NAMALWA (cell line): ENCODE data around the gene COX6B1.
"Not testable (repeated sequence)": the region's sequence is repeated elsewhere in the genome, so short reads cannot be mapped to it uniquely, and the experiment has no call there.

Experiments used
- DNase-seq: peaks from one replicate; pipeline ENCODE4 v3.0.0-alpha.2; 2015; ENCODE audit warnings: low spot score

COX6B1 gene

DNA sequence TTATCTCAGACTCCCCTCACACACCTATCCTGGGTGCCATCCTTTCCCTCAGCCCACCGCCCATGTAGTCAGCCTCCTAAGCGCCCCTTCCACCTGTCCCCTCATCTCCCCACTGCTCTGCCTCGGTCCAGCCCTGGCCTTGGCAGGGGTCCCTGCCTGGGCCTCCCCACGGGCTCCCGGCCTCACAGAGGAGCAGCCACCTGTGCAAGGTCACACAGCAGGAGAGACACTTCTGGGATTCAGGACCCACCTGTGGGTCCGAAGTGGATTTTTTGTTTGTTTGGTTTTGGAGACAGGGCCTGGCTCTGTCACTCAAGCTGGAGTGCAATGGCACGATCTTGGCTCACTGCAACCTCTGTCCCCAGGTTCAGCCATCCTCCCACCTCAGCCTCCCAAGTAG, 17.5 kb downstream of the COX6B1 start:
- no peak for DNase-seq

DNA sequence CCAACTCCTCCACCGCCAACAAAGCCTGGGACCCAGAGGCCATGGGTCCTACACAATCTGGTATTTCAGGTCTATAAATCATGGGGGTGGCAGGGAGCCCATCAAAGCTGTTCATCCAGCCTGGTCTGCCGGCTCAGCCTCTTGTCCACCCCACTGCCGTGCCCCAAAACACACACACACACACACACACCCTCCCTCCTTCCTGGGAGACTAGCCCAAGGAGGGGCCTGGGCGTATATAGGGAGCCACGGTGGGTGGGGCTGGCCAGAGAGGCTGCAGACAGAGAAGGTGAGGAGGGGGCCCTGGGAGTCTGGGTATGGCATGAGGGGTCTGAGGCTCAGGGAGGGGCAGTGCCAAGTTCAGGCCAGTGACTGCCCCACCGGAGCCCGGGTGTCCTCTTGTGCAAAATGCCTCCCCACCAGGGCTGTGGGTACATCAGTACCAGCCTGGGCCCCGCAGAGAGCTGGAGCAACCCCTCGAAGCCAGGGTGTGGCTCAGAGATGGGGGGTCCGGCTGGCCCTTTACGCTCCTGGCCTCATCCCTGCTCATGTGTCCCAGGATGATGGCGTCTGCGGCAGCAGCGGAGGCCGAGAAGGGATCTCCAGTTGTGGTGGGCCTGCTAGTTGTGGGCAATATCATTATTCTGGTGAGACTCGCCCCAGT, 18.3 kb downstream of the COX6B1 start, which contains the start of gene UPK1A:
Gene UPK1A, plus strand, starts transcription at position 267 of the 663 bp plus-strand sequence. Its CDS starts 296 bp downstream, at position 563.
- no peak for DNase-seq

DNA sequence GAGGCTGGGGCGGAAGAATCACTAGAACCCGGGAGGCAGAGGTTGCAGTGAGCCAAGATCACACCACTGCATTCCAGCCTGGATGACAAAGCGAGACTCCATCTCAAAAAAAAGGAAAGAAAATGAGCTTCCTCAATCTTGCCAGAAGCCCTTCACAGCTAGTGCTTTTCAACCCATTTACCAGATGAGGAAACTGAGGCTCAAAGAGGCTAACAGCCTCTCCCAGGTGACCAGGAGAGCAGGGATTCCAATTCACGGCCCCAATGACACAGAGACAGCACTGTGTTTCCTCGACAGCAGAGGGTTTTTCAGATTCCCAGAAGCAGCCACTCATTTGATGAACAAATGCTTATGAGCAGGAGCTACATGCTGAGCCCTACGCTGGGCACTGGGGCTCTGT, 21.4 kb downstream of the COX6B1 start:
- DNase-seq = no peak

DNA sequence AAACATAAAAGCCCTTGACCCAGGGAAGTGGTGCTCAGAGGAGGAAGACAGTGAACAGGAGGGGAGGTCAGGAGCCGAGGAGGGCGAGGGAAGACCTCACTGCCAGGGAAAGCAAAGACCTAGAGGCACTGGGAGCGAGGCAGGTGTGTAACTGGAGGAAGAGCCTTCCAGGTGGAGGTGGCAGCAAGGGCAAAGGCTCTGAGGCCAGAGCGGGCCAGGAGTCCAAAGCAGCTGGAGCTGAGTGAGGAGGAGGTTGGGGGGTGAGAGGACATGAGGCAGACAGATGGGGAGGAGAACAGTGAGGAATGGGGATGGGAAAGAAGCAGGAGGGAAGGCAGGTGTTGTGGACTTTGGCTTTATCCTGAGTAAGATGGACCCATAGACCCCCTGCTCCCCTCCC, 21.9 kb downstream of the COX6B1 start:
- DNase-seq = no peak

DNA sequence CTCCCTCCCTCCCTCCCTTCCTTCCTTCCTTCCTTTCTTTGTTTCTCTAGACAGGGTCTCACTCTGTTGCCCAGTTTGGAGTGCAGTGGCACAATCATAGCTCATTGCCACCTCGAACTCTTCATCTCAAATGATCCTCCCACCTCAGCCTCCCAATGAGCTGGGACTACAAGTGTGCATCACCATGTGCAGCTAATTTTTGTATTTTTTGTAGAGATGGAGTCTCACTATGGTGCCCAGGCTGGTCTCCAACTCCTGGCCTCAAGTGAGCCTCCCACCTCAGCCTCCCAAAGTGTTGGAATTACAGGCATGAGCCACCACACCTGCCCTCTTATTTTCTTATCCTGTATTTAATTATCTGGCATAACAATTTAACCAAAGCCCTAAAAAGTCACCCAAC, 22.6 kb downstream of the COX6B1 start:
- DNase-seq = no peak

DNA sequence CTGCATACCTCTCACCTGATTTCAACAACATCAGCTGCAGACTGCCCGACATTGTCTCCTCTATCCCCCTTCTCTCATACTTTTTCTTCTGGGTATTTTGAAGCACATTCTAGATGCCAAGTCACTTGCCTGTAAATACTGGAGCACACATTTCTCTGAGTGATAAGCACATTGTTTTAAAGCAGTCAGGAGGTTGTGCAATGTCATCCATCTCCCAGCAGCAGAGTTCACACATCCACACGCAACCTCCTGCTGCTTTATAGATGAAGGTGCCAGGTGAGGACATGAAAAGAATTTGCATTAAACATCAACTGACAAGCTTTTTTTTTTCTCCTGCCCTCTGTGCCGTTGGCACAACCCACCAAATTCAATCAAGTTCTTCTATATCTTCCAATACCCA, 23.7 kb downstream of the COX6B1 start:
- no peak for DNase-seq

DNA sequence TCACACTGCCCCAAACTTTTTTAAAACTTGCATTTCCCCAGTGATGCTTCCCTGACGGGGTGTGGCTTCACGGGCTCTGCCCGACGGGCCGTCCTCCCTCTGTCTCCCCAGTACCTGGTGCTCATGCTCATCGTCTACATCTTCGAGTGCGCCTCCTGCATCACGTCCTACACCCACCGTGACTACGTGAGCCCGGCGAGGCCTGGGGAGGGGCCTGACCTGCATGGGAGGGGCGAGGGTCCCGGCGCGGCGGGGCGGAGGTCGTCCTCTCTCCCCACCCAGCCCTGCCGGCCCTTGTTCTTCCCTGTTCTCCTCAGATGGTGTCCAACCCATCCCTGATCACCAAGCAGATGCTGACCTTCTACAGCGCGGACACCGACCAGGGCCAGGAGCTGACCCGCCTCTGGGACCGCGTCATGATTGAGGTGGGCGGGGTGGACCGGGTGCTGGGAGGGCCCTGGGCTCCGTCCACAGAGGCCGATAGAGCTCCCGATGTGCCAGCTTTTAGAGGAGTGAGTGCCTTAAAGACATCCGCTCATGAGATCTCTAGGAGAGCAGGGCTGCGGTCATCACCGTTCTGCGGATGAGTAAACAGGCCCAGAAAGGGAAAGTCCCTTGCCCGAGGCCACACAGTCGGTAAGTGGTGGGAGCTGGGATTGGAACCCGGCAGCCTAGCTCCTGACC, 25.1 kb downstream of the COX6B1 start:
- DNase-seq = no peak

DNA sequence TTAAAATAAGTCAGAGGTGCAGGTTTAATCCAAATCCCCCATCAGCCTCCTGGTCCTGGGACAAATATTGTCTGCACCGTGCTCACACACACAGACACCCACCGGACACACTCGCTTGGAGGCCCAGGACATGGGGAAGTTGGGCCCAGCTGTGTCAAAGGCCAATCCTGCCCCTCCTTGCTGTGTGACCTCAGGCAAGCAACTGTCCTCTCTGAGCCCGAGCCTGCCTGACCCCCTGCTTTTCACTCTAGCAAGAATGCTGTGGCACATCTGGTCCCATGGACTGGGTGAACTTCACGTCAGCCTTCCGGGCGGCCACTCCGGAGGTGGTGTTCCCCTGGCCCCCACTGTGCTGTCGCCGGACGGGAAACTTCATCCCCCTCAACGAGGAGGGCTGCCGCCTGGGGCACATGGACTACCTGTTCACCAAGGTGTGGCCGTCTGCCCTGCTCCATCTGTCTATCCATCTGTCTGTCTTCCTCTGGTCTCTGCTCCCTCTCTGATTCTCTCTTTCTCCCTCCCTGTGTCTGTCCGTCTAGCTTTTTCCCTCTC, 27.5 kb downstream of the COX6B1 start:
- no peak for DNase-seq

DNA sequence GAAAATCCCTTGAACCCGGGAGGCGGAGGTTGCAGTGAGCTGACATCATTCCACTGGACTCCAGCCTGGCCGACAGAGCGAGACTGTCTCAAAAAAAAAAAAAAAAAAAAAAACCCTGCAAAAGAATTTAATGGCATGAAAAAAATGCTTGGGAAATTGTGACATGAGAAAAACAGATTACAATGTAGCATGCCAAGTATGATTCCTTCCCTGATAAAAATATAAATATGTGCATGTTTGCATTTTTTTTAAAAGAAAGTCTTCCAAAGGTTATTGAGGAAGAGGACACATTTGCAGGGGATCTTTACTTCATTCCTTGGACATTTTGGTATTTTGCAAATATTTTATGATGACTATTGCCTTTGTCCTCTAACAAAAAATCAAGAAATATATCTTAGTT, 41.7 kb downstream of the COX6B1 start:
- no peak for DNase-seq

DNA sequence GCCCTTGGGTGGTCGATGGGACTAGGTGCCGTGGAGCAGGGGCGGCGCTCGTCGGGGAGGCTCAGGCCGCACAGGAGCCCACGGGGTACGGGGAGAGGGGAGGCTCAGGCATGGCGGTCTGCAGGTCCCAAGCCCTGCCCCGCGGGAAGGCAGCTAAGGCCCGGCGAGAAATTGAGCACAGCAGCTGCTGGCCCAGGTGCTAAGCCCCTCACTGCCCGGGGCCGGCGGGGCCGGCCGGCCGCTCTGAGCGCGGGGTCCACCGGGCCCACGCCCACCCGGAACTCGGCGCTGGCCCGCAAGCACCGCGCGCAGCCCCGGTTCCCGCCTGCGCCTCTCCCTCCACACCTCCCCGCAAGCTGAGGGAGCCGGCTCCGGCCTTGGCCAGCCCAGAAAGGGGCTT, 43.0 kb downstream of the COX6B1 start:
- not testable (repeated sequence) for DNase-seq

DNA sequence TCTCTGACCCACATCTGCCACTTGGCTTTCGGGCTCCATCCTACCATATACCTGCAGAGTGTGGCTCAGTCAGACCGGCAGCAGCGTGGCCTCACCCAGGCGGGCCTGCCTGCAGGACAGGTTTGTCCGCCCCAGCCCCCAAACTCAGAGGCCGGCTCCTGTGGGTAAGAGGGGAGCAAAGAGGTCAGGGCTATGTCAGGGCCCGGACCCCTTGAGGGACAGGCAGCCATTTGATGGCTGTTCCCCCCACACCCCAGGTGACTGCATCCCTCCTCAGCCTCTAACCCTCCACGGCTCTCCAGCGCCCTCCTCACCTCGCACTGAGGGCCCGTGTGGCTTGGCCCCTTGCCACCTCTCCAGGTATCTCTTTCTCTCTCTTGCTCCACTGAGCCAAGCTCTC, 43.9 kb downstream of the COX6B1 start:
- DNase-seq = no peak

DNA sequence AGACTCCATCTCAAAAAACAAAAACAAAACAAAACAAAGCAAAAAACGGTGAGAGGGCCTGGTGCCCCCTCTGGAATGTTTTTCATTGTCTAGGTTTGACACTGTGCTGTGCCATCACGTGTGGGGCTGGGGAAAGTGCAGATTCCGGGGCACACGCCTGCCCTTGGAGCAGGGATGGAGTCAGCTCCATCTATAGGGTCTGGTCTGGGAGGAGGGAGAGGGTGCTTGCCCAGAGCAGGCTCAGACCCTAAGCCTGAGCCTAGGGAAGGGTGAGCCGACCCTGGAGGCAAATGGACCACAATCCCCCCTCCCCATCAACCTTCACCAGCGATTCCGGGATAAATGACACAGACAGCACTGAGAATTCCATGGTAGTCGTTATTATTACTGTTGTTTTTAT, 45.3 kb downstream of the COX6B1 start:
- no peak for DNase-seq

DNA sequence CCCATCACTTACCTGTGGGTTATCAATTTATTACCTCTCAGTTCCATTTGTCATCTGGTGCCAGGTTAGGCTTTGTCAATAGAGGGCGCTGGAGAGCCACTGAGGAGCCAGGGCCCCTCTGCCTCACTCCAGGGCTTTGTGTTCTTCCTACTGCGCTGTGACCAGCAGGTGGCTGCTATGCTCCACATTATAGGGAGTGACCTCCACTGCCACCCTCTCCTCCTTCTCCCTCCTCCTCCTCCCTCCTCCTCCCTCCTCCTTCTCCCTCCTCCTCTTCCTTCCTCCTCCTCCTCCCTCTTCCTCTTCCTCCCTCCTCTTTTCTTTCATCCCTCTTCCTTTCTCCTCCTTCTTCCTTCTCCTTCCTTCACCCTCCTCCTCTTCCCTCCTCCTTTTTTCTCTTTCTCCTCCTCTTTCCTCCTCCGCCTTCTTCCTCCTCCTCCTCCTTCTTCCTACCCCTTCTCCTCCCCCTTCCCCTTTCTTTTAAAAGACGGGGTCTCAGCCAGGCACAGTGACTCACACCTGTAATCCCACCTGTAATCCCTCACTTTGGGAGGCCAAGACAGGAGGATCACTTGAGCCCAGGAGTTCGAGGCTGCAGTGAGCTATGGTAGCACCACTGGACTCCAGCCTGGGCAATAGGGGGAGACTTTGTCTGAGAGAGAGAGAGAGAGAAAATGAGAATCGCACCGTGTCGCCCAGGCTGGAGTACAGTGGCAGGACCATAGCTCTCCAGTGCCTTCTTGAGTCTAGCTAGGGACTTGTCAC, 45.9 kb downstream of the COX6B1 start:
- DNase-seq = peak; percentile 93

DNA sequence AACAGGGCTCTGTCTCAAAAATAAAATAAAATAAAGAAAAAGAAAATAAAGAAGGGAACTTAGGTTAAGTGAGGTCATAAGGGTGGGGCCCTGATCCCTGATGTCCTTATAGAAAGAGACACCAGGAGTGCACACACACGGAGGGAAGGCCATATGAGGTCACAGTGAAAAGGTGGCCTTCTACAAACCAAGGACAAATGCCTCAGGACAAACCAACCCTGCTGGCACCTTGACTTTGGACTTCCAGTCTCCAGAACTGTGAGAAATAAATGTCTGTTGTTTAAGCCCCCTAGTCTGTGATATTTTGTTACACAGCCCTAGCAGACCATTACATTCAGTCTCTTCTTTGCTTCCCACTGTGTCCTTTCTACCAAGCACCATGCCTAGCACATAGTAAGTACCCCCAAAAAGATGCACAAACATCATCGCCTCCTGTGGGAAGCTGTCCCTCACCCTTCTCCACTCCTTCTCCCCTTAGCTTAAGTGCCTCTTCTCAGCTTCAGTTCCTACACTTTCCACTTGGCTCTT, 47.8 kb downstream of the COX6B1 start:
- DNase-seq = no peak

DNA sequence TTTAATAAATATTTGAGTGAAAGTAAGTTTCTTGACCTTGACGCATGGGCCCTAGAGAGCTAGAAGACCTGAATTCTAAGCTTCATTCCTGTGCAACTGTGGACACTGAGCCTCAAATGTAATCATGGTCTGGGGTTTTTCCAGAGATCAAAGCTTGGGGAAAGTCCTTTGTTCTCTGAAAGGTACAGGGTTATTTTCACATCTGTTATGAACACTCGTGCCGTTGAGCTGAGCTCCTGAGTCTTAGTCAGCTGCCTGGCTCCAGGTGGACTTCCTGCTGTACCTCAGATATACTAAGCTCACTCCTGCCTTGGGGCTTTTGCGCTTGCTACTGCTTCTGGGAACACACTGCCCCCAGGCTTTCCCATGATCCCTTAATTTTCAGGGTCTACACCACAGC, 48.7 kb downstream of the COX6B1 start:
- no peak for DNase-seq

DNA sequence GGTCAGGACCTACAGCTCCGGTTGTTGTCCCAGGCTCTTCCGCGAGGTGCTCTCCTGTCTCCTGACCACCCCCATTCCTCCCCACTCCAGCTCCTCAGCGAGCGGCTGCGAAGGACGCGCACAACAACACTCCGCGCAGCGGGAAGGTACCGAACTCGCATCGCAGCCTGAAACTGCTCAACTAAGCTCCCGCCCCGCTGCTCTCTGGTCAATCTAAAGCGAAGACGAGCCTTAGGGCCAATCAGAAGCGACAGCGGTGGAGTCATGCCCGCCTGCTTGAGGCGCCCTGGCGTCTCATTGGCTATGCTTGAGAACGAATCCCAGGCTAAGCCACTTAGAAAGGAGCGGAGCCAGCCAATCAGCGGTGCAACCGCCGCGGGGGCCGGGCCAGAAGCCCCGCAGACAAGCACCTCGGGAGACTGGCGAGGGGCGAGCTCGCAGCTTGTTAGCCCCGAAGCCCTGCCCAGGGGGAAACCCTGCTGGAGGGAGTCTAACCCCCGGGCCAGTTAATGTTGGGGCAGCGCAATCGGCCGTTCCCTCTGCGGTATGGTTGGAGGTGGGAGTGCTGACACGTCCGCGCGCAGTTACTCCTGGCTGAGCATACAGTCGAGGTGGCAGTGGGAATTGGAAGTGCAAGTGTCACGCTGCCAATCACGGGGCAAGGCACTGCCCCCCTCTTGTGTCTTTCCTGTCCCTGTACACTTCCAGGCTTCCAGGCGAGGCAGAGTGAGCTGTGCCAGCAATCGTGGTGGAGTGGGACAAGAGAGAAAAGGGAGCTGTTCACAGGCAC, 54.3 kb downstream of the COX6B1 start:
- DNase-seq = peak; percentile 98

DNA sequence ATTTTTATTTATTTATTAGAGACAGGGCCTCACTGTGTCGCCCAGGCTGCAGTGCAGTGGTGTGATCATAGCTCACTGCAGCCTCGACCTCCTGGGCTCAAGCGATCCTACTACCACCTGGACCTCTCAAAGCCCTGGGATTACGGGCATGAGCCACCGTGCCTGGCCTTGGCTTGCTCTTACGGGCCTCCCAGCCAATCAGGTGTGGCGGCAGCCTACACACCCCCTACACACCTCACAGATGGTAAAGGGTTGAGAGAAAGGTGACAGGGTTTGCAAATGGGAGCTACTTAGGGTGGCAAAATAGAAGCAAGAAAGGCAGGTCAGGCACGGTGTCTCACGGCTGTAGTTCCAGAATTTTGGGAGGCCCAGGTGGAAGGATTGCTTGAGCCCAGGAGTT, 55.2 kb downstream of the COX6B1 start:
- DNase-seq = no peak

DNA sequence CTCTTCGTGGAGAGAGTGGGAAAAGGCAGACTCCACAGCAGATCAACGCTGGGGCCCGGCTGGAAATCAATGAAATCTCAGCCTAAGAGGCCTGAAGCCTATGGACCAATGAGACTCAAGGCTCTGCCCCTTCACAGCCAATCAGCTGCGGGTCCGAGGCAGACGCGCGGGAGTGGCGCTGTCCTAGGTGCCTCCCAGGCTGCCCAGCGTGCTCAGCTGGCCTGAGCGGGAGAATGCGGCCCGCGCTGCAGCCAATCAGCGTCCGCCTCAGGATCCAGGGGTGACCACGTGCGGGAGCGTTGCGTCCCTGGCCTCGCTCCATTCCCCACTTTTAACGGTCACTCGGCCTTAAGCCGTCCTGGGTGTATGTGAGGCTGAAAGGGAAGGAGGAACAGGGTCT, 56.1 kb downstream of the COX6B1 start, which contains the start of gene ZBTB32:
Gene ZBTB32, plus strand, starts transcription at position 341 of the 400 bp plus-strand sequence. CDS start 10,069 bp downstream, outside the sequence.
- no peak for DNase-seq
